Left ventricle myocardium superior (tissue), 1 donor: Measurements from ENCODE around the gene CELSR1. TPM values are rescaled to one million over a fixed set of nuclear protein-coding genes. Genes with fewer than 3 reads are reported as not detected.
"Not testable (repeated sequence)": the region's sequence is repeated elsewhere in the genome, so short reads cannot be mapped to it uniquely, and the experiment has no call there.

Experiments used
- ATAC-seq: fragments of 200-7000 bp; cut with Tn5 transposase; one replicate; pipeline ENCODE4 v1.9.1; 2020; ENCODE audit warnings: mild to moderate bottlenecking, moderate library complexity
- DNase-seq: peaks from one replicate; pipeline ENCODE4 v3.0.0-alpha.2; 2020
- intact Hi-C: fragments of 100-400 bp; cut with micrococcal nuclease; formaldehyde crosslinking; loops from one replicate; pipeline ENCODE4 v1.11.0; 2022
- total RNA-seq: library from RNA; stranded (reverse); fragmentation: NEBNext Ultra II Directional; extraction: Animal tissue kit (Norgen Biotek cat#: 25700); gene quantifications from one replicate; pipeline ENCODE4 v1.2.1, GENCODE V29; 2021
- donor health status: DM: no; HTN: yes; CAD: no; lungs with severe emphysema.

CELSR1 gene
- total RNA-seq, 1 donor from 2014 or later: 9.7 TPM

GRCh38 chr22:46397951-46398350 is 139.5 kb downstream of the CELSR1 start:
- intact Hi-C loops: no loop called here
- DNase-seq (no peak), ATAC-seq (no peak)

DNA sequence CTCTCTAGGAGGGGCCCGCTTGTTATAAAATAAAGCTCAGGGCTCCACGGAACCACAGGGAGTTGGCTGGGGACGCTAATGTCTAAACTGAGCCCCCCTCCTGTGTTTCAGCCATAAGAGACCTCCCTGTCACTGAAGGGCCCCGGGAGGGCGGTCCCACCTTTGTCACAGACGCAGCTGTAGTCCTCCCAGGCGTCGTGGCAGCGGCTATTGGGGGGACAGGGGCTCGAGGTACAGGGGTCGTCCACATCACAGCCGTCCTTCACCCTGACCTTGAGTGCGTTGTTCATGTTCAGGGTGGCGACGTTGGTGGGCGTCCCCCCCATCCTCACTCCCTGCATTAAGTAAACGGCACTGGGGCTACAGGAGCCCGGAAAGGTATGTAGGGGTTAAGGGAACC is 139.9 kb downstream of the CELSR1 start:
- no peak for ATAC-seq
- DNase-seq: no peak
- intact Hi-C loops: no loop called here

DNA sequence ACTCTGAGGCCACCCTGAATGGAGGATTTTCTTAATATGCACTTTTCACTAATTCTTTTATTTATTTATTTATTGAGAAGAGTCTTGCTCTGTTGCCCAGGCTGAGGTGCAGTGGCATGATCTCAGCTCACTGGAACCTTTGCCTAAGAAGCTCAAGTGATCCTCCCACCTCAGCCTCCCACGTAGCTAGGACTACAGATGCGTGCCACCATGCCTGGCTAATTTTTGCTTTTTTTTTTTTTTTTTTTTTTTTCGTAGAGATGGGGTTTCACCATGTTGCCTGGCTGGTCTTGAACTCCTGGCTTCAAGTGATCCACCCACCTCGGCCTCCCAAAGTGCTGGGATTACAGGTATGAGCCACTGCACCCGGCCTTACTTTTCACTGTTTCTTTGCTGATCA is 140.4 kb downstream of the CELSR1 start:
- DNase-seq, intact Hi-C loops, ATAC-seq: not testable (repeated sequence)

GRCh38 chr22:46395145-46395544 is 142.3 kb downstream of the CELSR1 start:
- no peak for ATAC-seq
- DNase-seq: no peak
- intact Hi-C loops: no loop called here

- DNase-seq: no peak
- intact Hi-C loops: no loop called here
These were observed 142.8 kb downstream of the CELSR1 start for GRCh38 chr22:46394622-46395021.

GRCh38 chr22:46393873-46394272 is 143.5 kb downstream of the CELSR1 start:
- intact Hi-C loops: no loop called here
- DNase-seq: no peak

More at GRCh38 chr22:46394622-46395021, 142.8 kb downstream of the CELSR1 start:
- ATAC-seq: no peak

DNA sequence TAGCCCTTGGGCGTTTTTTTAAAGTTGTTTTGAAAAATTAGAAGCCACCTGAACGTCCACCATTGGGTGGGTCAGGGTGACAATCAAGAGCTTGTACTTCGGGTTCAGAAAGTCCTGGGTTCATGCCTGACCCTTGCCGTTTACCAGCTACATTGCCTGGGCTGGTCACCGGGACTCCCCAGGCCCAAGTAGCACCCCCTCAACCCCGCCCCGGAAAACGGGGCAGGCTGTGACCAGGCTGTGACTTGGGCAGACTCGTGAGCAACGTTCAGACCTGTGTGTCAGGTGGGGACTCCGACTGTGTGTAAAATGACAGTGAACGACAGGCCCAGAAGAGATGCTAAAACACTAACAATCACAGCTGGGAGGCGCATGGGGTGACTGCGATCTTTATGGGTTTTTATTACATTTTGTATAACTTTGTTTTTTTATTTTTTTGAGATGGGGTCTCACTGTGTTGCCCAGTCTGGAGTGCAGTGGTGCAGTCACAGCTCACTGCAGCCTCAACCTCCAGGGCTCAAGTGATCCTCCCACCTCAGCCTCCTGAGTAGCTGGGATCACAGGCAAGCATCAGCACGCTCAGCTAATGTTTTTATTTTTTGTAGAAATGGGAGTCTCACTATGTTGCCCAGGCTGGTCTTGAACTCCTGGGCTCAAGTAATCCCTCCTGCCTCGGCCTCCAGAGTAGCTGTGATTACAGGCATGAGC is 145.1 kb downstream of the CELSR1 start:
- intact Hi-C loops: no loop called here
- DNase-seq (no peak), ATAC-seq (no peak)

More at GRCh38 chr22:46393873-46394272, 143.5 kb downstream of the CELSR1 start:
- no peak for ATAC-seq

DNA sequence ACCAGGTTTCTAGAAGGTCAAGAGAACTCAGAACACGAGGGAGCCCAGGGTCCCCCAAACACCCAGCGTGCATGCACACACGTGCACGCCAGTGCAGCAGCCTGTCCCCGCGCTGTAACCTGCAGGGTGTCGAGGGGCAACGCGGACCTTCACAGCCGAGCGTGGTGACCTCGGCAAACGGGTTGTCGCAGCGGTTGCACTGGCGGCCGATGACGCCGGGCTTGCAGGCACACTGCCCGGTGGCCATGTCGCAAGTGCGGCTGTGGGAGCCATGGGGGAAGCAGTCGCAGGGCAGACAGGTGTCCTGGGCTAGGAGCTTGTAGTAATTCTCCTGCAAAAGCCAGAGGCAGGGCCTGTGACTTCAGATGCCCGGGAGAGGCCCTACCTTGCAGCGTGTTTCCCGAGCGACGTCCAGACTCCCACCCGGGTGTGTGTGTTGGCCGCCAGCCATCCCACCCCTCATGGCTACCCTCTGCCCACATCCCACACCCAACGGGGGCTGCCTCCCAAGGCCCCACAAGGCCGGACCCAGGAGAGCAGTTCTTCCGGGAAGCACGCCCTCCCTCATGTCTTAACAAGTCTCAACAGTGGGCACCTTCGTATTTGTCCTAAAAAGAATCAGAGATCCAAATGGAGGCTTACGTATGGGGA is 145.8 kb downstream of the CELSR1 start:
- no peak for DNase-seq
- ATAC-seq: no peak
- intact Hi-C loops: no loop called here

DNA sequence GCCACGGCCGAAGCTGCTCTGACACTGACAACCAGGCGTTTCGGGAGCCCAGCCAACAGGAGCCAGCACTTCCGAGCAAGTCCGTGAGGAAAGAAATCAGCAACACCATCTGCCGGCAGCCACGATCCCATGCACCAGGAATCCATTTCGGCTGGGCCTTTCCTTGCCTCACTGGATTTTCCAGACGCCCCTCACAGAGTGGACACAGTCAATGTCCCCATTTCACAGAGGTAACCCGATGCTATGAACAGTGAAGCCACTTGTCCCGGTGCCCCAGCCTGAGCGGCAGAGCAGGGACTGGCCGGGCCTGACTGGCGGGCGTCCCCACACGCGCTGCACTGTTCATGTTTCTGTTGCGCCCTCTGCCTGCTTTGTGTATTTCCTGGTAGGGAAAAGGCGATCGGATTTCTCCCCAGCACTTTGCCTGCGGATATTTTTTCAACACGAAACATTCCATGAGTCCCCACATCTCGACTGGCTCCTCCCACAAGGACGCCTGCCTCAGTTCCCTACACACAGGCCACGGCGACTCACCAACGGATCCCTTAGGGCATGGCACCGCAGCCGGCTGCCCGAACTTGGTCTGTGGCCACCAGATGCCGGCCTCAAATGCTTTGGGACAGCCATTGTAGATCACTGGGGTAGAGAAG is 146.6 kb downstream of the CELSR1 start:
- intact Hi-C loops: no loop called here
- ATAC-seq (peak; percentile 80), DNase-seq (peak; percentile 83)

DNA sequence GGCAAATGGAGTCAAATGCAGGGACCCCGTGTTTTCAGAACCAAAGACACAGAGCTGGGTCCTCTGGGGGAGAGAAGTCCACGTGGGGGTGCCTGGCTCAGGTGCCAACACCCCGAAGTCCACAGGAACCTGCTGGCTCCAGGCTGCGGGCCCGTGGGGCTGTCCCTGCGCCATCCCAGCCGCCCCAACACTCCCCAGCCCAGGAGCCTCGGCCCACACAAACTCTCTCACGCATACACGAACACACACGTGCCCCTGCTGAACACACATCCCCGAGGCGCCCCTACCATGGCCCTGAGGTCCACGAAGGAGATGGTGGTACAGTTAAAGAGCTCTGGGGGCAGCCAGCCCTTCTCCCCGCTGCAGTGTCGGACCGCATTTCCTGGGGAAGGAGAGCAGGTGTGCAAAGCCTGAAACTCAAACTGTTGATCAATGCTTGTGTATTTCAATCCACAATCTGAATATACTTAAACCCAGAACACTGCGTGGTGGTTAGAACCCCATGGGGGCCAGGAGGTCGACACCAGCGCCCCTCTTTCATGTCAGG is 147.2 kb downstream of the CELSR1 start:
- DNase-seq (no peak), ATAC-seq (no peak)
- intact Hi-C loops: no loop called here

GRCh38 chr22:46389081-46389480 is 148.3 kb downstream of the CELSR1 start:
- no peak for DNase-seq
- intact Hi-C loops: no loop called here
- no peak for ATAC-seq

GRCh38 chr22:46388647-46389046 is 148.8 kb downstream of the CELSR1 start:
- intact Hi-C loops: no loop called here
- no peak for DNase-seq
- no peak for ATAC-seq

DNA sequence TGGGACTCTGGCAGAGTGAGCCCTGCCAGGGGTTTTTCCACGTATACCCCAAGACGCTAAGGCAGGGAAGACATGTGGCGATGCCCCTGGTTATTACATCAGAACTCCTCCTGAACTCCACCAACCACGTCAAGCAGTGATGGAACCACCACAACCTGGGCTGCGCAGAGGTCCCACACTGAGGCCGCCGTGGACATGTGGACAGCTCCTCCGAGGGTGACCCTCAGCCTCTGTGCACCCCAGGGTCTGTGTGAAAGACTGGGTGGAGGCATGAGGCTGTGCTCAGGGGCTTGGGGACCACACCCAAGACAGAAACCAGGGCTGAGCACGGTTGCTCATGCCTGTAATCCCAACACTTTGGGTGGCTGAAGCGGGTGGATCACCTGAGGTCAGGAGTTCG is 149.7 kb downstream of the CELSR1 start:
- ATAC-seq (no peak), DNase-seq (no peak)
- intact Hi-C loops: no loop called here

DNA sequence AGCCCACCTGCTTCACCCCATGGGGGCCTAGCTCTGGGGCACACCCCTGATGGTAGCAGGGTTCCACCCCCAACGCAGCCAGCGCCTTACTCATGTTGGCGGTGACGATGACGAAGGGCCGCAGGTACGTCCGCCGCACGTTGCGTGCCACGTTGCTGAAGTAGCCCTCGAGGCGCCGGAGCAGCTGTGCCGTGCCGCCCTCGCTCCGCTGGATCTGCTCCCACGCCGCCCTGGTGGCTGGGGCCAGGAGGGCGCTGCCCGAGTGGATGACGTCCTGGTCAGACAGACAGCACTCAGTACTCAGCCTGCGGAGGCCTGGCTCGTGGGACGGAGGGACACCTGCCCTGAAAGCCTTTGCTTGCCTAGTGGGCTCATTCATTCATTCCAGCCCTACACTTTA is 151.1 kb downstream of the CELSR1 start:
- ATAC-seq: no peak
- intact Hi-C loops: no loop called here

DNA sequence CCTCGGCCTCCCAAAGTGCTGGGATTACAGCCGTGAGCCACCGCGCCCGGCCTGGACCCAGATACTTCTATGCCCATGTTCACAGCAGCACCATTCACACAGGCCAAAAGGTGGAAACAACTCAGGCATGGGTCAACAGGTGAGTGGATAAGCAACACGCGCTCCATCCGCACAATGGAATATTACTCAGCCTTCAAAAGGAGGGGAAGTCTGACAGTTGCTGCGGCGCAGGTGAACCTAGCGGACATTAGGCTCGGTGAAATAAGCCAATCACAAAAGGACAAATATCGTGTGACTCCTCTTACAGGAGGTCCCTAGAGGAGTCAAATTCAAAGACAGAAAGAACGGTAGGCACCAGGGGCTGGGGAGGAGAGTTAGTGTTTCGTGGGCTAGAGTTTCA is 154.9 kb downstream of the CELSR1 start:
- ATAC-seq (no peak), DNase-seq (no peak)
- intact Hi-C loops: no loop called here

More for the DNA sequence above, 151.1 kb downstream of the CELSR1 start:
- no peak for DNase-seq

GRCh38 chr22:46381731-46382130 is 155.7 kb downstream of the CELSR1 start:
- DNase-seq (peak; percentile 13), ATAC-seq (no peak)
- intact Hi-C loops: no loop called here

DNA sequence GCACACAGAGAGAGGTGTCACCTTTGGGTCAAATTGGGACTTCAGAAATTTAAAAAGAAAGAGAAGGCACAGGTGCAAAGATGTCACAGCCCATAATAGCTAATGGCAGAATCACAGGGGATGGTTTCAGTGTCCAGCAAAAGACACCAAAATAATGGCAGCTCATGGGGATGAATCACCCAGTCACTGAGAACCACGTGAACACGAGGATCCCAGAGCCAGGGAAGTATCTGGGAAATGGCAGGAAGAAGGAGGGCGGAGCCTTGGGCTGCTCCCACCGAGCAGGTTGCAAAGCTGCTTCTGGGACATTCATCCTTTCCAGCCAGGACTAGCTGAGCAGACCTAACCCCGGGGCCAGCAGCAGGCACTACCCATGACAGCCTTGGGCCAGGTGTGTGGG is 156.3 kb downstream of the CELSR1 start:
- peak; percentile 15 for DNase-seq
- intact Hi-C loops: no loop called here
- ATAC-seq: no peak

DNA sequence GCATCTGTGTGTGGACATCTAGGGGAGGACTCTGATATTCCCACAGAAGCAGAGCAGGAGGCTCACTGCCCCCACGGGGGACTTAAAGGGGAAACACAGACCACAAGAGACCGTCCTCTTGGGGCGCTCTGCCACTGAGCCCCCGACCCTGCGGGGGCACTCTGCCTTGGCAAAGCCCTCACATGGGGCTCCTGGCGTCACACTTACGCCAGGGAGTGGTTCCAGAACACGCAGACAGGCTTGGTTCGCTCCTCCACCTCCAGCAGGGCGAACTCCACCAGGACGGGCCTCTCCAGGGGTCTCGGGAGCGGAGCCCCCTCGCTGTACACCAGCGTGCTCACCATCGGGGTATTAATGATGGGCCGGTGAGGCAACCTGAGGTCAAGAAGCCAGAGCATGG is 156.8 kb downstream of the CELSR1 start:
- ATAC-seq: no peak
- intact Hi-C loops: no loop called here
- DNase-seq: peak; percentile 20

DNA sequence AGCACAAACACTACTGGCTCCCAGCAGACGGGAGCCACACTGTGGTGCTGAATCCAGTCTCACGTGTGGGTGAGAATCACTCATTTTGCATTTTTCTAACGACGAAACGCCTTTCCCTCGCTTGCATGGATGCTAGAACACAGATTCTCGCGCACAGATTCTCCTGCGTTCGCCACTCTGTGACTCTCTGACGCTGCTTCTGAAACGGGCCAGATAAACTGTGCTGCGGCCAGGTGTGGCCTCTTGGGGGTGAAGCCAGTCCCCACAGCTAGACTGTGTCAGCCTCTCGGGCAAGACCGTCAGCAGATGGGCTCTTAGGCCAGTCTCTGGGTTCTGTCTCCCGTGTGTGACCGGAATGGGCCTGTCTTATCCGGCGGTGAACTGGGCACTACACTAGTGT is 157.4 kb downstream of the CELSR1 start:
- ATAC-seq: no peak
- intact Hi-C loops: no loop called here
- peak; percentile 10 for DNase-seq
